Measurements from ENCODE around the gene ST6GALNAC6. TPM values are rescaled to one million over a fixed set of nuclear protein-coding genes. Genes with fewer than 3 reads are reported as not detected.

The ST6GALNAC6 gene, protein sequence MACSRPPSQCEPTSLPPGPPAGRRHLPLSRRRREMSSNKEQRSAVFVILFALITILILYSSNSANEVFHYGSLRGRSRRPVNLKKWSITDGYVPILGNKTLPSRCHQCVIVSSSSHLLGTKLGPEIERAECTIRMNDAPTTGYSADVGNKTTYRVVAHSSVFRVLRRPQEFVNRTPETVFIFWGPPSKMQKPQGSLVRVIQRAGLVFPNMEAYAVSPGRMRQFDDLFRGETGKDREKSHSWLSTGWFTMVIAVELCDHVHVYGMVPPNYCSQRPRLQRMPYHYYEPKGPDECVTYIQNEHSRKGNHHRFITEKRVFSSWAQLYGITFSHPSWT
- total RNA-seq (2013) = 10.3 TPM
- 10 to 100 TPM in 2 of 3 donors, 1 to 10 TPM in 1; 8.2 to 14.4 (median 12.0) TPM for polyA plus RNA-seq
- 6.4 and 6.5 TPM in 2 replicates for polyA minus RNA-seq
- total RNA-seq = 0.34 to 13.4 (median 3.8) reads per million in 11 experiments

DNA sequence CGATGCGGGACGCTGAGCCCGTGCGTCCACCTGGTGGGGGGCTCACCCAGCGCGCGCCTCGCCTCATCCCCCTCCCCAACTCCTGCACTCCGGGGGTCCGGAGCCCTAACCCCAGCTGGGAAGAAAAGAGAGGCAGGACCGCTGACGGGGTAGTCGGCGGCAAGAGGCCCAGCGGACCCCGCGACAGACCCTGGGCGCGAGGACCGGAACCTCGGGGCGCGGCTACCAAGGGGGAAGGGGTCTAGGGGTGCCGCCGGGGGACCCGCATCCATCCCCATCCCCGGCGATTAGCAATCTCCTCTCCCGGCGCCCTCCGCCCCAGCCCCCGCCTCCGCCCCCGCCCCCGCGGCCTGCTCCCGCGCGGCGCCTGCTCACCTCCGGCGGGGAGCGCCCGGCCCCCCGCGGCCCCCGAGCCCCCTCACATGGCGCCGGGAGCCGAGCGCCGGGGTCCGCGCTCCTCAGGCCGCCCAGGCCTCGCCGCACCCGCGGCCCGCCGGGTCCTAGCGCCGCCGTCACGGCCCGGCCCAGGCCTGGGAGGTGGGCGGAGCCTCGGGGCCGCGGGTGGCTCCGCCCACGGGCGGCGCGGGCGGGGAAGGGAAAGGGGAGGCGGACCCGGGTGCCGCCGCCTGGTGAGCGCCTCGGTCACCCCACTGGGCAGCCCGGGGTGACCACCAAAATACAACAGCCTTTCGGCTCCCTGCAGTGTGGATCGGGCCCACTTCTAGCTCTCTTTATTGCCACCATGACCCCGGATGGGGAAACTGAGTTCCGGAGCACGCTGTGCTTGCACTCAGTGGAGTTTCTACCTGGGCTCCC, at the start of gene ST6GALNAC6:
Gene ST6GALNAC6 (minus strand): TSS at position 476 of the 816 bp plus-strand sequence. CDS start 1,622 bp downstream, outside the sequence.
- peaks cover 37 to 46% of the 10 kb centered on the region in 2 donors for H3K4me1 ChIP-seq (ENCODE audit: control insufficient read depth in 1 of 2, insufficient read depth in 2 of 2, low read length in 2 of 2)
- H3K9me3 ChIP-seq (replicated peaks in 1 of 2; ENCODE audit: control insufficient read depth in 1 of 2, insufficient read depth in 1 of 2, low read length in 2 of 2) = peaks cover 16% of the 10 kb centered on the region in 2 donors
- peak within 1 kb of the TSS; percentile 91 for H2AFZ ChIP-seq (ENCODE audit: insufficient read depth, low read depth, low read length, poor library complexity, severe bottlenecking)

More for the DNA sequence above, at the start of gene ST6GALNAC6:
- WGBS (ENCODE audit: insufficient coverage) = under 1% methylated on average over 60 of the region's 89 CpGs
- peak within 1 kb of the TSS; percentile 90 for H3K4me2 ChIP-seq (replicated peaks; ENCODE audit: extremely low read depth, low read length, poor library complexity, severe bottlenecking)
- H3K36me3 ChIP-seq (replicated peaks in 1 of 2; ENCODE audit: control insufficient read depth in 1 of 2, insufficient read depth in 2 of 2, low read length in 2 of 2) = peaks cover 16 to 21% of the 10 kb centered on the region in 2 donors
- H3K4me3 Mint-ChIP-seq = peak within 1 kb of the TSS; percentile 82 to 93
- peak; percentile 57 to 66 (median 61) for DNase-seq
- no peaks in the 10 kb centered on the region for H4K20me1 ChIP-seq (ENCODE audit: insufficient read depth, low read length)
- H3K9me3 Mint-ChIP-seq = peaks cover 12 to 19% (median 17%) of the 10 kb centered on the region in 7 donors
- H3K4me1 Mint-ChIP-seq = peaks cover 32% of the 10 kb centered on the region
- no peaks in the 10 kb centered on the region for H3K79me2 ChIP-seq (ENCODE audit: insufficient read depth, low read length)
- peaks cover 18 to 19% of the 10 kb centered on the region in 2 donors for H3K36me3 Mint-ChIP-seq
- intact Hi-C loops (cut with micrococcal nuclease) = loop anchor here in 1 of 2 donors (2.0 kb wide), 1 partner anchor 19 kb away; no protein-coding TSS in a partner anchor
- peak within 1 kb of the TSS; percentile 62 for H3K9ac ChIP-seq (ENCODE audit: insufficient read depth, low read length, poor library complexity, severe bottlenecking)
- H3K27ac Mint-ChIP-seq = peak within 1 kb of the TSS in 4 of 7 donors; percentile 50 to 81 (median 64)
- peak within 1 kb of the TSS; percentile 62 to 84 (median 83) for H3K4me3 ChIP-seq (replicated peaks in 1 of 3; ENCODE audit: low read depth in 2 of 3, low read length in 3 of 3)
- H3K27me3 Mint-ChIP-seq (ENCODE audit: low read depth in 3 of 3) = peaks cover 1 to 9% (median 3%) of the 10 kb centered on the region in 3 donors
- peak within 1 kb of the TSS in 1 of 2 donors; percentile 33 for H3K27ac ChIP-seq (ENCODE audit: low read depth in 1 of 2, low read length in 2 of 2)
- TF ChIP-seq, protein P1, sequence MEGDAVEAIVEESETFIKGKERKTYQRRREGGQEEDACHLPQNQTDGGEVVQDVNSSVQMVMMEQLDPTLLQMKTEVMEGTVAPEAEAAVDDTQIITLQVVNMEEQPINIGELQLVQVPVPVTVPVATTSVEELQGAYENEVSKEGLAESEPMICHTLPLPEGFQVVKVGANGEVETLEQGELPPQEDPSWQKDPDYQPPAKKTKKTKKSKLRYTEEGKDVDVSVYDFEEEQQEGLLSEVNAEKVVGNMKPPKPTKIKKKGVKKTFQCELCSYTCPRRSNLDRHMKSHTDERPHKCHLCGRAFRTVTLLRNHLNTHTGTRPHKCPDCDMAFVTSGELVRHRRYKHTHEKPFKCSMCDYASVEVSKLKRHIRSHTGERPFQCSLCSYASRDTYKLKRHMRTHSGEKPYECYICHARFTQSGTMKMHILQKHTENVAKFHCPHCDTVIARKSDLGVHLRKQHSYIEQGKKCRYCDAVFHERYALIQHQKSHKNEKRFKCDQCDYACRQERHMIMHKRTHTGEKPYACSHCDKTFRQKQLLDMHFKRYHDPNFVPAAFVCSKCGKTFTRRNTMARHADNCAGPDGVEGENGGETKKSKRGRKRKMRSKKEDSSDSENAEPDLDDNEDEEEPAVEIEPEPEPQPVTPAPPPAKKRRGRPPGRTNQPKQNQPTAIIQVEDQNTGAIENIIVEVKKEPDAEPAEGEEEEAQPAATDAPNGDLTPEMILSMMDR (IDR thresholded peaks at IDR 0.05) = no peak
- no peaks in the 10 kb centered on the region for H3K27me3 ChIP-seq (ENCODE audit: control insufficient read depth in 2 of 2, insufficient read depth in 2 of 2, low read length in 2 of 2)
